HG03439 (cell line): Measurements from ENCODE around the gene ZNF653.
"Not testable (repeated sequence)": the region's sequence is repeated elsewhere in the genome, so short reads cannot be mapped to it uniquely, and the experiment has no call there.

ENCODE experiments used
- ATAC-seq: cut with Tn5 transposase; IDR thresholded peaks from one replicate; pipeline ENCODE4 v1.9.1; 2021; ENCODE audit warnings: mild to moderate bottlenecking, moderate library complexity; ENCODE audit not compliant: unreplicated experiment

The ZNF653 gene

GRCh38 chr19:11482384-11483050 lies 23.1 kb downstream of the ZNF653 start:
- ATAC-seq: peak; percentile 66

GRCh38 chr19:11481534-11482383 lies 23.9 kb downstream of the ZNF653 start:
- ATAC-seq: peak; percentile 66

GRCh38 chr19:11480715-11481533 lies 24.7 kb downstream of the ZNF653 start, which contains the start of gene ELAVL3:
Gene ELAVL3, minus strand, starts transcription at chr19:11481046. Its CDS starts 438 bp downstream, at chr19:11480608.
- ATAC-seq: no peak

GRCh38 chr19:11479898-11480714 lies 25.5 kb downstream of the ZNF653 start:
- no peak for ATAC-seq

- no peak for ATAC-seq
Observed at GRCh38 chr19:11479090-11479897, 26.3 kb downstream of the ZNF653 start.

GRCh38 chr19:11478167-11479089 lies 27.2 kb downstream of the ZNF653 start:
- ATAC-seq: no peak

- ATAC-seq: no peak
Observed at GRCh38 chr19:11475861-11476260, 29.8 kb downstream of the ZNF653 start.

- ATAC-seq: not testable (repeated sequence)
Observed at GRCh38 chr19:11475343-11475742, 30.3 kb downstream of the ZNF653 start.

- ATAC-seq: no peak
Observed at GRCh38 chr19:11473725-11474124, 31.9 kb downstream of the ZNF653 start.

- not testable (repeated sequence) for ATAC-seq
Observed at GRCh38 chr19:11468266-11468845, 37.3 kb downstream of the ZNF653 start.

- no peak for ATAC-seq
Observed at GRCh38 chr19:11465600-11465999, 40.0 kb downstream of the ZNF653 start.

GRCh38 chr19:11464333-11465265 lies 41.0 kb downstream of the ZNF653 start:
- no peak for ATAC-seq

GRCh38 chr19:11463391-11463790 lies 42.2 kb downstream of the ZNF653 start:
- ATAC-seq: no peak

- ATAC-seq: no peak
Observed at GRCh38 chr19:11461453-11461852, 44.2 kb downstream of the ZNF653 start.

GRCh38 chr19:11460207-11460606 lies 45.4 kb downstream of the ZNF653 start:
- no peak for ATAC-seq

- ATAC-seq: not testable (repeated sequence)
Observed at GRCh38 chr19:11458912-11459311, 46.7 kb downstream of the ZNF653 start.
